Stomach (tissue), 4 donors: Measurements from ENCODE around the gene C18orf63.

ENCODE experiments used
- POLR2A ChIP-seq, 4 donors: fragments of 450-650 bp; IDR thresholded peaks; one replicate each; pipeline ENCODE4 v1.6.1; 2016; ENCODE audit warnings: antibody characterized with exemption in 4 of 4, control low read depth in 2 of 4, mild to moderate bottlenecking in 1 of 4, moderate library complexity in 1 of 4
- TF ChIP-seq, protein P1 (sequence below), 7 experiments: fragments of 450-650 bp in 4 of 7; fragments of 200-600 bp in 3 of 7; sonication (generic) in 3 of 7; IDR thresholded peaks; one replicate each; pipeline ENCODE4 v1.5.1; 2016 to 2019; ENCODE audit warnings: antibody characterized with exemption in 7 of 7, control low read depth in 2 of 7, mild to moderate bottlenecking in 1 of 7

- no peak for TF ChIP-seq POLR2A (IDR thresholded peaks at IDR 0.05)
- TF ChIP-seq, protein P1, sequence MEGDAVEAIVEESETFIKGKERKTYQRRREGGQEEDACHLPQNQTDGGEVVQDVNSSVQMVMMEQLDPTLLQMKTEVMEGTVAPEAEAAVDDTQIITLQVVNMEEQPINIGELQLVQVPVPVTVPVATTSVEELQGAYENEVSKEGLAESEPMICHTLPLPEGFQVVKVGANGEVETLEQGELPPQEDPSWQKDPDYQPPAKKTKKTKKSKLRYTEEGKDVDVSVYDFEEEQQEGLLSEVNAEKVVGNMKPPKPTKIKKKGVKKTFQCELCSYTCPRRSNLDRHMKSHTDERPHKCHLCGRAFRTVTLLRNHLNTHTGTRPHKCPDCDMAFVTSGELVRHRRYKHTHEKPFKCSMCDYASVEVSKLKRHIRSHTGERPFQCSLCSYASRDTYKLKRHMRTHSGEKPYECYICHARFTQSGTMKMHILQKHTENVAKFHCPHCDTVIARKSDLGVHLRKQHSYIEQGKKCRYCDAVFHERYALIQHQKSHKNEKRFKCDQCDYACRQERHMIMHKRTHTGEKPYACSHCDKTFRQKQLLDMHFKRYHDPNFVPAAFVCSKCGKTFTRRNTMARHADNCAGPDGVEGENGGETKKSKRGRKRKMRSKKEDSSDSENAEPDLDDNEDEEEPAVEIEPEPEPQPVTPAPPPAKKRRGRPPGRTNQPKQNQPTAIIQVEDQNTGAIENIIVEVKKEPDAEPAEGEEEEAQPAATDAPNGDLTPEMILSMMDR (IDR thresholded peaks at IDR 0.05): no peak
These were observed 60.9 kb downstream of the C18orf63 start for GRCh38 chr18:74376523-74376922.
